ENCODE results near the gene BCAS1. TPM values are rescaled to one million over a fixed set of nuclear protein-coding genes. Genes with fewer than 3 reads are reported as not detected.

The BCAS1 gene
- total and polyA plus RNA-seq, 2 donors (not counting 3 experiments of a cell fraction or from before 2014, with no cell fraction given): not detected

- ChIA-PET CTCF (no interaction called here), POLR2A (no interaction called here)
- Histone ChIP-seq H3K9me1 (replicated peaks; ENCODE audit: control insufficient read depth, extremely low read depth, insufficient read depth, low read length) (no peaks in the 10 kb centered on the region), H3K27me3 (ENCODE audit: control insufficient read depth in 2 of 2, insufficient read depth in 2 of 2, low read length in 2 of 2) (no peaks in the 10 kb centered on the region), H3K9me3 (replicated peaks; ENCODE audit: control insufficient read depth, insufficient read depth, low read length) (no peaks in the 10 kb centered on the region), H3K4me3 (replicated peaks in 1 of 3; ENCODE audit: insufficient read depth in 1 of 3, low read depth in 1 of 3, low read length in 3 of 3) (no peak overlapping the region), H3K4me1 (ENCODE audit: control insufficient read depth, extremely low read depth, insufficient read depth, low read length) (no peaks in the 10 kb centered on the region), H3K27ac (ENCODE audit: insufficient read depth, low read depth, low read length) (no peak overlapping the region), H3K4me2 (ENCODE audit: insufficient read depth, low read length) (no peak overlapping the region), H3K36me3 (ENCODE audit: control insufficient read depth in 2 of 2, extremely low read depth in 1 of 2, insufficient read depth in 2 of 2, low read length in 2 of 2) (no peaks in the 10 kb centered on the region), H4K20me1 (replicated peaks; ENCODE audit: control insufficient read depth, extremely low read depth, insufficient read depth, low read length) (no peaks in the 10 kb centered on the region), H3K79me2 (ENCODE audit: control insufficient read depth, insufficient read depth, low read length) (no peaks in the 10 kb centered on the region), H2AFZ (ENCODE audit: low read depth, low read length) (no peak overlapping the region), H3K9ac (replicated peaks; ENCODE audit: extremely low read depth, insufficient read depth, low read length) (no peak overlapping the region)
- intact Hi-C loops (cut with micrococcal nuclease): no loop called here
- no TSS peak for BruUV-seq (replicated peaks)
- DNase-seq (ENCODE audit: low read depth, low spot score) (no peak), FAIRE-seq (no peak)
- dilution Hi-C loops (cut with MboI; ENCODE audit: extremely low pct_ligation_motif_present, low sequenced_read_pairs): no loop called here
- TF ChIP-seq MYC (IDR thresholded peaks at IDR 0.05; ENCODE audit: low read depth, low read length): no peak
- TF ChIP-seq FOS (IDR thresholded peaks at IDR 0.05; ENCODE audit: borderline replicate concordance, insufficient read depth, low read length): no peak
- no peak for TF ChIP-seq EZH2 (IDR thresholded peaks at IDR 0.05; ENCODE audit: borderline replicate concordance, low read depth, low read length, severe bottlenecking)
- TF ChIP-seq JUN (IDR thresholded peaks at IDR 0.05; ENCODE audit: borderline replicate concordance, insufficient read depth, insufficient read length, low read depth): no peak
- no peak for TF ChIP-seq GATA2 (IDR thresholded peaks at IDR 0.05; ENCODE audit: insufficient read depth, insufficient read length, low read depth, low read length)
- no peak for TF ChIP-seq POLR2A (IDR thresholded peaks at IDR 0.05; ENCODE audit: low read depth, low read length)
- no peak for TF ChIP-seq CTCF (IDR thresholded peaks at IDR 0.05; ENCODE audit: extremely low read depth in 1 of 2, insufficient read depth in 1 of 2, low read depth in 1 of 2, low read length in 2 of 2)
- no peak for TF ChIP-seq POLR2AphosphoS5 (IDR thresholded peaks at IDR 0.05; ENCODE audit: insufficient read depth, low read depth, low read length)
- TF ChIP-seq MAX (IDR thresholded peaks at IDR 0.05; ENCODE audit: insufficient read depth, insufficient read length): no peak
These were observed 69.5 kb downstream of the BCAS1 start for GRCh38 chr20:54000914-54001313.
